Measurements from ENCODE around the gene SLC22A17. TPM values are rescaled to one million over a fixed set of nuclear protein-coding genes. Genes with fewer than 3 reads are reported as not detected.

The SLC22A17 gene
- total RNA-seq, 4 donors from 2014 or later: 16.1 to 33.0 (median 17.9) TPM

DNA sequence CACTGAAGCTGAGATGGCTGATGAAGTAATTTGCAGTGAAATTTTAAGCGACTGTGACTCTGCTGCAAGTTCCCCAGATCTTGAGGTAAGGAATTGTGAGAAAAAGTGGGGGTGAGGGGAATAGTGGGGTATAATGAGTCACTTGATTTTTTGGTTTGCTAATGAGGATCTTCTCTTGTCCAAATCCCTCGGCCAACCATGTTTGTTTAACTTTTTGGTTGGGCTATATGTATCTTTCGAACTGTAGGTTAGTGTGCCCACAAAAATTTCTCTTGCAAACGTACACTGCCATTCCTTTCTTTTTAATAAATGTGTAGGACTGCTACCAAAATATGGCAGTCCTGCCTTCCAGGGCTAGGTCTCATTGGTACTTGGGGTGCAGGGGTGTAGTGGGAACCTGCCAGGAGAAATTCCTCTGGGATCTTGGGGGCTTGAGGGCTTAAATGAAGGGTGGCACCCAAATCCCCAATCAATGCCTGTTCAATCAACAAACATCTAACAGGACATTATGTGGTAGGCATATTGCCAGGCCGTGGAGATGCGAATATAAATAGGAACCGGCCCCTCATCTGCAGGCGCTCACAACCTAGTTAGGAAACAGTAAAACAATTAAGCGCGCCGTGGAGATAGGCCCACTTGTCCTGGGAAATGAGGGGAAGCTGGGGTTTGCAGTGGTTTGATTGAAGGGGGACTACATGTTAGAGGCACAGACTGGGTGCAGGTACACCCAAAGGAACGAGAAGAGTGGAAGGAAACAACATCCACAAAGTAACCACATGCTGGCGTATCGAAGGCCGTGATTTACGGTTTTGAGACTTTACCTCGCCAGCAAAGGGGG is 32.7 kb downstream of the SLC22A17 start:
- WGBS, 2 donors: 83 to 86% methylated on average over 17 of the region's 17 CpGs
- H3K4me3 ChIP-seq (ENCODE audit: low read depth, poor library complexity, severe bottlenecking): no peak overlapping the region
- peak; percentile 60 to 84 for DNase-seq (ENCODE audit: low spot score in 2 of 2)
- intact Hi-C loops (cut with DNase I; ENCODE audit: low total_unique reads): loop anchor here (10.0 kb wide), 1 partner anchor 155 kb away; no protein-coding TSS in a partner anchor
- no peak for TF ChIP-seq POLR2A (IDR thresholded peaks at IDR 0.05)
- TF ChIP-seq, protein P1, sequence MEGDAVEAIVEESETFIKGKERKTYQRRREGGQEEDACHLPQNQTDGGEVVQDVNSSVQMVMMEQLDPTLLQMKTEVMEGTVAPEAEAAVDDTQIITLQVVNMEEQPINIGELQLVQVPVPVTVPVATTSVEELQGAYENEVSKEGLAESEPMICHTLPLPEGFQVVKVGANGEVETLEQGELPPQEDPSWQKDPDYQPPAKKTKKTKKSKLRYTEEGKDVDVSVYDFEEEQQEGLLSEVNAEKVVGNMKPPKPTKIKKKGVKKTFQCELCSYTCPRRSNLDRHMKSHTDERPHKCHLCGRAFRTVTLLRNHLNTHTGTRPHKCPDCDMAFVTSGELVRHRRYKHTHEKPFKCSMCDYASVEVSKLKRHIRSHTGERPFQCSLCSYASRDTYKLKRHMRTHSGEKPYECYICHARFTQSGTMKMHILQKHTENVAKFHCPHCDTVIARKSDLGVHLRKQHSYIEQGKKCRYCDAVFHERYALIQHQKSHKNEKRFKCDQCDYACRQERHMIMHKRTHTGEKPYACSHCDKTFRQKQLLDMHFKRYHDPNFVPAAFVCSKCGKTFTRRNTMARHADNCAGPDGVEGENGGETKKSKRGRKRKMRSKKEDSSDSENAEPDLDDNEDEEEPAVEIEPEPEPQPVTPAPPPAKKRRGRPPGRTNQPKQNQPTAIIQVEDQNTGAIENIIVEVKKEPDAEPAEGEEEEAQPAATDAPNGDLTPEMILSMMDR (IDR thresholded peaks at IDR 0.05): no peak

DNA sequence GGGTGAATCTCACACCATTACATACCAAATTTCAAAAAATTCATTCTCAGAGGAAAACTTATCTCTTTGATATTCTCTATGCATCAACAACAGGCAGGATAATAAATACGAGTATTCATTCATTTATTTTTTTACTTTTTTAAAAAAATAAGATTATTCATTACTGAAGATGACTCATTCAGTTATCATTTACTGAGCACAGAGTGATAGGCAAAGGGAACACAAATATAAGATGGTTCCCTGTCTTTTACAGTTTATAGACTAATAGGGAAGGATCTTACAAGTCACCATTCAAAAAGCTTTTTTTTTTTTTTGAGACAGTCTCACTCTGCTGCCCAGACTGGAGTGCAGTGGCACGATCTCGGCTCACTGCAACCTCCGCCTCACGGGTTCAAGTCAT is 36.4 kb downstream of the SLC22A17 start:
- no peak for DNase-seq (ENCODE audit: low spot score in 2 of 2)
- no peak for TF ChIP-seq POLR2A (IDR thresholded peaks at IDR 0.05)
- TF ChIP-seq, protein P1 (IDR thresholded peaks at IDR 0.05): no peak
- no peak overlapping the region for H3K4me3 ChIP-seq (ENCODE audit: low read depth, poor library complexity, severe bottlenecking)
- WGBS, 2 donors: 87 to 90% methylated on average over 5 of the region's 5 CpGs
- intact Hi-C loops (cut with DNase I; ENCODE audit: low total_unique reads): no loop called here

DNA sequence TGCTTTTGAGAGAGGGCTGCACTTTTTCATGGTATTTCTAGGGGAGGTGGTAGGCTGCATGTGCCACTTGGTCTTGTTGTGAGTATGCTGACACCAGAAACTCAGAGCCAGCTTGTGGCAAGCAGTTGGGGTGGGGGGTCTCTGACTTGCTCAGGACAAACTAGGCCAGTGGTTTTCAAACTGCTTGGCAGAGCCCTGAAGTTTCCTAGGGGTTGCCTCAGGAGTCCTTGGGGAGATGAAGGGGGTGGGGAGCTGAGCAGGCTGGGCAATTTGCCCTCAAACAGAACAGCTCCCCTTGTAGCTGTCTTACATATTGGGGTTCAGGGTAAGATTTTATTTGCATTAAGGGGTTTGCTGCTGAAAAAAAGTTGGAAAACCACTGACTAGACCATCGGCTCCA is 42.1 kb downstream of the SLC22A17 start:
- H3K4me3 ChIP-seq (ENCODE audit: low read depth, poor library complexity, severe bottlenecking): no peak overlapping the region
- peak in 1 of 2 donors; percentile 83 for DNase-seq (ENCODE audit: low spot score in 2 of 2)
- TF ChIP-seq, protein P1 (IDR thresholded peaks at IDR 0.05): no peak
- TF ChIP-seq POLR2A (IDR thresholded peaks at IDR 0.05): no peak
- intact Hi-C loops (cut with DNase I; ENCODE audit: low total_unique reads): no loop called here
- 92 to 95% methylated on average over 1 of the region's 1 CpG for WGBS, 2 donors

DNA sequence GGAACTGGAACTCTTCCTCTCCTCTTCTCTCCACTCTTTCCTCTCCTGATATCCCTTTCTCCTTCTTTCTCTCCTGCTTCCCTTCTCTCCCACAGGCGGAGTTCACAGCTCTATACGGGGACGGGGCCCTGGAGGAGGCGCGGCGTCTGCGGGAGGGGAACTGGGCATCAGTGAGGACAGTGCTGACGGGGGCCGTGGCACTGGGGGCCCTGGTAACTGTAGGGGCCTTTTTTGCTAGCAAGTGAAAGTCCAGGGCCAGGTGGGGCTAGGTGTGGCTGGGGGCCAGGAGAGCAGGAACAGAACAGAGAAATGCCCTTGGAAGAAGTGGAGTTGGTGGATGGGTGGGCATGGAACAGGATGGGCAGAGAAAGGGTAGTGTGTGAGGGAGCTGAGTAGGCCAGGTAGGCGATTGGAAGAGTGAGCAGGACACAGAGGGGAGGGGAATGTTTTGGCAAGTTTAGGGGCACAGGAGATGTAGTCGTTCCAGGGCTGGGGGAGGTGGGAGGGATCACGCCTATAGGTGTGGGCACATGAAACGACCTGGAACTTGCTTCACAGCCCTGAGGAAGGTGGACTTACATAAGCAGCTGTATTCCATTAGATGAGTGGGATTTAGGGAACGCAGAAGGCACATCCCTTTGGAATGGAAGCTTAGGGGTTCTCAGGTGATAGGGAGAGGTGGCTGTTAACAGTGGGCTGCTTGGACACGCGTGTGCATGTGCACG is 43.8 kb downstream of the SLC22A17 start:
- intact Hi-C loops (cut with DNase I; ENCODE audit: low total_unique reads): no loop called here
- TF ChIP-seq, protein P1 (IDR thresholded peaks at IDR 0.05): peak in 1 of 3 donors; percentile 12
- TF ChIP-seq POLR2A (IDR thresholded peaks at IDR 0.05): no peak
- no peak for DNase-seq (ENCODE audit: low spot score in 2 of 2)
- H3K4me3 ChIP-seq (ENCODE audit: low read depth, poor library complexity, severe bottlenecking): no peak overlapping the region
- WGBS, 2 donors: 71 to 82% methylated on average over 17 of the region's 17 CpGs

DNA sequence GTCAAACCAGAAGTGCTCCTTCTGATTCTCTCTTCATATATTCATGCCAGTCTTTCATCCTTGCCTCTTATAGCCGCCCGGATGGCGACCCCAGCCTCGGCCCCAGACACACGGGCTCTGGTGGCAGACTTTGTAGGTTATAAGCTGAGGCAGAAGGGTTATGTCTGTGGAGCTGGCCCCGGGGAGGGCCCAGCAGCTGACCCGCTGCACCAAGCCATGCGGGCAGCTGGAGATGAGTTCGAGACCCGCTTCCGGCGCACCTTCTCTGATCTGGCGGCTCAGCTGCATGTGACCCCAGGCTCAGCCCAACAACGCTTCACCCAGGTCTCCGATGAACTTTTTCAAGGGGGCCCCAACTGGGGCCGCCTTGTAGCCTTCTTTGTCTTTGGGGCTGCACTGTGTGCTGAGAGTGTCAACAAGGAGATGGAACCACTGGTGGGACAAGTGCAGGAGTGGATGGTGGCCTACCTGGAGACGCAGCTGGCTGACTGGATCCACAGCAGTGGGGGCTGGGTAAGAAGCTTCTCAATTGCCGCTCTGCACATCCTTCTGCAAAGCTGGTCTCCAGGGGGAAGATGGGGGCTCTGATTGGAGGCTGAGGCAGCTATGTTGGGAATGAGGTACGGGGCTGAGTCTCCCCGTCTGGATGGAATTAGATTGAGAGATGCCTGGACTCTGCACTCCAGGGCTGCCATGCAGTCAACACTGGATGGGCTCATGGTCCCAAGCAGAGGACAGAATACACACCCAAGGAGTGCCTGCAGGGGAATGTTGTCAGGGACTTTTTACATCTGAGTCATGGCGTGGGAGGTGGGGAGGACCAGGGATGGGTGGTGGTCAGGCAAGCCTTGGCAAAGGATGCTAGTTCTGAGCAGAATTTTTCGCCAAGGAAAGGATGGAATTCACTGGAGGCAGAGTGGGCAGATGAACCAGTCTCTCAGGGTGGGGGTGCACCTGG is 44.7 kb downstream of the SLC22A17 start:
- 80 to 81% methylated on average over 22 of the region's 22 CpGs for WGBS, 2 donors
- DNase-seq (ENCODE audit: low spot score in 2 of 2): no peak

More for the DNA sequence above, 44.7 kb downstream of the SLC22A17 start:
- intact Hi-C loops (cut with DNase I; ENCODE audit: low total_unique reads): no loop called here
- H3K4me3 ChIP-seq (ENCODE audit: low read depth, poor library complexity, severe bottlenecking): no peak overlapping the region
- TF ChIP-seq, protein P1 (IDR thresholded peaks at IDR 0.05): no peak
- no peak for TF ChIP-seq POLR2A (IDR thresholded peaks at IDR 0.05)

Measured in lower leg skin (tissue), 4 donors.